AG08395 (cell line): ENCODE measurements around the gene LMOD1.
"Not testable (repeated sequence)": the region's sequence is repeated elsewhere in the genome, so short reads cannot be mapped to it uniquely, and the experiment has no call there.

ENCODE experiments used
- DNase-seq: peaks from one replicate; pipeline ENCODE4 v3.0.0; 2012; ENCODE audit warnings: mixed read lengths, low spot score

LMOD1 gene

GRCh38 chr1:201914456-201915235, 31.7 kb downstream of the LMOD1 start:
- DNase-seq = no peak

GRCh38 chr1:201912832-201913231, 33.5 kb downstream of the LMOD1 start:
- DNase-seq = no peak

GRCh38 chr1:201911826-201912571, 34.3 kb downstream of the LMOD1 start:
- no peak for DNase-seq

GRCh38 chr1:201907621-201908020, 38.7 kb downstream of the LMOD1 start:
- no peak for DNase-seq

GRCh38 chr1:201906336-201906735, 40.0 kb downstream of the LMOD1 start:
- DNase-seq = no peak

- DNase-seq = no peak
These were observed 41.0 kb downstream of the LMOD1 start for GRCh38 chr1:201905234-201905890.

- peak; percentile 89 for DNase-seq
These were observed 41.8 kb downstream of the LMOD1 start for GRCh38 chr1:201904579-201904978.

- DNase-seq = peak; percentile 70
These were observed 43.2 kb downstream of the LMOD1 start for GRCh38 chr1:201903135-201903534.

- peak; percentile 55 for DNase-seq
These were observed 44.1 kb downstream of the LMOD1 start for GRCh38 chr1:201902198-201902597.

GRCh38 chr1:201901036-201901435, 45.3 kb downstream of the LMOD1 start:
- DNase-seq = not testable (repeated sequence)

- no peak for DNase-seq
These were observed 45.9 kb downstream of the LMOD1 start for GRCh38 chr1:201900476-201900875.

GRCh38 chr1:201899683-201900429, 46.5 kb downstream of the LMOD1 start:
- DNase-seq = no peak

- DNase-seq = no peak
These were observed 47.4 kb downstream of the LMOD1 start for GRCh38 chr1:201898992-201899391.

GRCh38 chr1:201898240-201898894, 48.0 kb downstream of the LMOD1 start:
- no peak for DNase-seq

- DNase-seq = peak; percentile 80
These were observed 49.4 kb downstream of the LMOD1 start for GRCh38 chr1:201896951-201897391.

GRCh38 chr1:201895913-201896807, 50.2 kb downstream of the LMOD1 start:
- peak; percentile 89 for DNase-seq

GRCh38 chr1:201895120-201895665, 51.2 kb downstream of the LMOD1 start:
- DNase-seq = no peak

- no peak for DNase-seq
These were observed 51.8 kb downstream of the LMOD1 start for GRCh38 chr1:201894343-201895119.

GRCh38 chr1:201893431-201893830, 52.9 kb downstream of the LMOD1 start:
- DNase-seq = no peak
